Measurements from ENCODE around the gene HOXB9. TPM values are rescaled to one million over a fixed set of nuclear protein-coding genes. Genes with fewer than 3 reads are reported as not detected.

The HOXB9 gene
- total RNA-seq, 1 experiment from 2014 or later = 65.9 TPM

- peak; percentile 19; the same call in 1 of the 2 replicates for ATAC-seq
Observed at GRCh38 chr17:48639136-48639535, 13.0 kb upstream of the HOXB9 start.

More at GRCh38 chr17:48639136-48639535, 13.0 kb upstream of the HOXB9 start:
- Histone ChIP-seq H3K4me3 (ENCODE audit: low read depth in 2 of 2, low read length in 2 of 2) (no peak overlapping the region), H3K4me1 (ENCODE audit: control insufficient read depth, insufficient read depth, low read length) (peaks cover 39% of the 10 kb centered on the region), H3K36me3 (ENCODE audit: control insufficient read depth, insufficient read depth, low read length) (peaks cover 9% of the 10 kb centered on the region; the same call in 1 of the 2 replicates), H3K27me3 (ENCODE audit: control insufficient read depth, insufficient read depth, low read length) (no peaks in the 10 kb centered on the region), H3K27ac (ENCODE audit: low read length) (peak overlapping the region; percentile 4; the same call in 1 of the 2 replicates), H3K9me3 (ENCODE audit: control insufficient read depth, insufficient read depth, low read depth, low read length) (no peaks in the 10 kb centered on the region)
- ChIA-PET CTCF (no interaction called here), POLR2A (no interaction called here)
- intact Hi-C loops (cut with micrococcal nuclease; ENCODE audit: unreplicated experiment) (no loop called here), in situ Hi-C loops (cut with HindIII; ENCODE audit: low pct_unique_long_range_greater_than_20kb, low sequenced_read_pairs) (no loop called here)
- no peak for DNase-seq (ENCODE audit: low read depth, low spot score)
- BruUV-seq (replicated peaks) = no TSS peak
- TF ChIP-seq CTCF (IDR thresholded peaks at IDR 0.05) = no peak
- no peak for TF ChIP-seq SIN3A (IDR thresholded peaks at IDR 0.05; ENCODE audit: borderline replicate concordance, insufficient read depth, low read depth, low read length)
- no peak for TF ChIP-seq TCF7L2 (IDR thresholded peaks at IDR 0.05; ENCODE audit: low read depth, low read length)
- TF ChIP-seq REST (IDR thresholded peaks at IDR 0.05; ENCODE audit: insufficient read depth in 1 of 2, low read depth in 2 of 2, low read length in 1 of 2) = no peak
- TF ChIP-seq POLR2AphosphoS5 (IDR thresholded peaks at IDR 0.05; ENCODE audit: low read depth, low read length) = no peak

Data from Panc1 (cell line).